ENCODE measurements around the gene CXCR5. TPM values are rescaled to one million over a fixed set of nuclear protein-coding genes. Genes with fewer than 3 reads are reported as not detected.

Gene CXCR5
- total and polyA plus RNA-seq, 2 donors (not counting 1 experiment from before 2014, with no cell fraction given), result 111 to 163 TPM

- H3K79me2 ChIP-seq (ENCODE audit: control insufficient read depth, insufficient read depth, low read length), result peaks cover 98% of the 10 kb centered on the region
- H3K9ac ChIP-seq (ENCODE audit: low read length), result peak overlapping the region; percentile 19
- peaks cover 0 to 74% of the 10 kb centered on the region in 2 experiments for H3K36me3 ChIP-seq (replicated peaks in 1 of 2; ENCODE audit: control extremely low read depth in 1 of 2, control insufficient read depth in 1 of 2, extremely low read depth in 1 of 2, insufficient read depth in 2 of 2, low read length in 1 of 2)
- Mint-ChIP-seq H3K27me3 (no peaks in the 10 kb centered on the region), H3K27ac (peak overlapping the region; percentile 86), H3K4me3 (peak overlapping the region; percentile 79), H3K9me3 (ENCODE audit: insufficient read depth) (no peaks in the 10 kb centered on the region), H3K4me1 (peaks cover 98% of the 10 kb centered on the region)
- TF ChIP-seq CTCF (IDR thresholded peaks at IDR 0.05) (no peak), EZH2 (IDR thresholded peaks at IDR 0.05; ENCODE audit: borderline replicate concordance, insufficient read depth, low read depth, low read length, poor library complexity, severe bottlenecking) (no peak)
- no peak for ATAC-seq (ENCODE audit: low read depth)
- no peaks in the 10 kb centered on the region for H3K27me3 ChIP-seq (replicated peaks in 1 of 4; ENCODE audit: control extremely low read depth in 1 of 4, control insufficient read depth in 3 of 4, insufficient read depth in 4 of 4, low read length in 3 of 4)
- CTCF ChIA-PET, result interaction anchor here (4.0 kb wide), 1 partner anchor 103 kb away, joined by 37 read pairs; the partner anchor contains the start of gene DDX6
- peaks cover 82% of the 10 kb centered on the region for H4K20me1 ChIP-seq (ENCODE audit: control insufficient read depth, insufficient read depth, low read length, poor library complexity, severe bottlenecking)
- DNase-seq, result no peak
- H3K4me3 ChIP-seq (ENCODE audit: control extremely low read depth in 1 of 5, extremely low read depth in 1 of 5, insufficient read depth in 1 of 5, low read depth in 2 of 5, low read length in 4 of 5), result peak overlapping the region in 4 of 5 experiments; percentile 17 to 54 (median 36)
- H2AFZ ChIP-seq (ENCODE audit: insufficient read depth, low read depth, low read length, poor library complexity, severe bottlenecking), result no peak overlapping the region
- POLR2A ChIA-PET, result interaction anchor here (0.5 to 3.1 kb wide), 8 partner anchors 9 to 102 kb away, joined by 3 to 50 read pairs (median 10); partner anchors contain the start of genes CXCR5 and DDX6
- H3K9me3 ChIP-seq (ENCODE audit: control extremely low read depth in 1 of 3, control insufficient read depth in 2 of 3, insufficient read depth in 1 of 3, low read length in 2 of 3), result no peaks in the 10 kb centered on the region
- H3K4me1 ChIP-seq (ENCODE audit: control insufficient read depth in 2 of 2, insufficient read depth in 2 of 2, low read length in 2 of 2), result peaks cover 96 to 100% of the 10 kb centered on the region in 2 donors
- intact Hi-C loops (cut with micrococcal nuclease), result no loop called here
- H3K27ac ChIP-seq (ENCODE audit: low read length in 2 of 2), result peak overlapping the region; percentile 70 to 99
- peak overlapping the region; percentile 94 for H3K4me2 ChIP-seq (replicated peaks; ENCODE audit: low read depth, low read length, poor library complexity, severe bottlenecking)
- 42% methylated on average over 5 of the region's 8 CpGs for WGBS (ENCODE audit: insufficient coverage)
Measured at GRCh38 chr11:118892964-118893363, 9.3 kb downstream of the CXCR5 start.

- peak overlapping the region; percentile 70 to 99 for H3K27ac ChIP-seq (ENCODE audit: low read length in 2 of 2)
- no peak overlapping the region for H3K4me3 ChIP-seq (ENCODE audit: control extremely low read depth in 1 of 5, extremely low read depth in 1 of 5, insufficient read depth in 1 of 5, low read depth in 2 of 5, low read length in 4 of 5)
- ATAC-seq (ENCODE audit: low read depth) (no peak), DNase-seq (no peak)
- H3K9ac ChIP-seq (ENCODE audit: low read length), result peak overlapping the region; percentile 19
- Mint-ChIP-seq H3K27me3 (no peaks in the 10 kb centered on the region), H3K27ac (peak overlapping the region; percentile 86), H3K4me3 (peak overlapping the region; percentile 79), H3K4me1 (peaks cover 95% of the 10 kb centered on the region), H3K9me3 (ENCODE audit: insufficient read depth) (no peaks in the 10 kb centered on the region)
- H3K4me1 ChIP-seq (ENCODE audit: control insufficient read depth in 2 of 2, insufficient read depth in 2 of 2, low read length in 2 of 2), result peaks cover 90 to 98% of the 10 kb centered on the region in 2 donors
- no peaks in the 10 kb centered on the region for H3K9me3 ChIP-seq (ENCODE audit: control extremely low read depth in 1 of 3, control insufficient read depth in 2 of 3, insufficient read depth in 1 of 3, low read length in 2 of 3)
- ChIA-PET POLR2A (interaction anchor here (0.6 to 3.3 kb wide), 6 partner anchors 9 to 103 kb away, joined by 3 to 74 read pairs (median 12); partner anchors contain the start of genes CXCR5 and DDX6), CTCF (interaction anchor here (2.3 to 4.0 kb wide), 2 partner anchors 15 to 103 kb away, joined by 8 to 37 read pairs; partner anchors contain the start of gene DDX6)
- H3K36me3 ChIP-seq (replicated peaks in 1 of 2; ENCODE audit: control extremely low read depth in 1 of 2, control insufficient read depth in 1 of 2, extremely low read depth in 1 of 2, insufficient read depth in 2 of 2, low read length in 1 of 2), result peaks cover 0 to 71% of the 10 kb centered on the region in 2 experiments
- no peak overlapping the region for H2AFZ ChIP-seq (ENCODE audit: insufficient read depth, low read depth, low read length, poor library complexity, severe bottlenecking)
- H3K4me2 ChIP-seq (replicated peaks; ENCODE audit: low read depth, low read length, poor library complexity, severe bottlenecking), result peak overlapping the region; percentile 94
- TF ChIP-seq EZH2 (IDR thresholded peaks at IDR 0.05; ENCODE audit: borderline replicate concordance, insufficient read depth, low read depth, low read length, poor library complexity, severe bottlenecking) (no peak), CTCF (IDR thresholded peaks at IDR 0.05) (no peak)
- 96% methylated on average over 20 of the region's 22 CpGs for WGBS (ENCODE audit: insufficient coverage)
- peaks cover 75% of the 10 kb centered on the region for H4K20me1 ChIP-seq (ENCODE audit: control insufficient read depth, insufficient read depth, low read length, poor library complexity, severe bottlenecking)
- intact Hi-C loops (cut with micrococcal nuclease), result no loop called here
- peaks cover 96% of the 10 kb centered on the region for H3K79me2 ChIP-seq (ENCODE audit: control insufficient read depth, insufficient read depth, low read length)
- no peaks in the 10 kb centered on the region for H3K27me3 ChIP-seq (replicated peaks in 1 of 4; ENCODE audit: control extremely low read depth in 1 of 4, control insufficient read depth in 3 of 4, insufficient read depth in 4 of 4, low read length in 3 of 4)
Measured at GRCh38 chr11:118893662-118894061, 10.0 kb downstream of the CXCR5 start.
